Activated T-helper 2 cell treated with anti-CD3 and anti-CD28 coated beads, Interferon-gamma antibody, Interleukin-2, Interleukin-4, amounts not matched to agents 10 μg/mL and 5 μg/mL and 100 μg/mL, durations not matched to agents 14 hours and 24 hours and 36 hours (primary cell): ENCODE results near the gene ABCB6. TPM values are rescaled to one million over a fixed set of nuclear protein-coding genes. Genes with fewer than 3 reads are reported as not detected.
"Not testable (repeated sequence)": the region's sequence is repeated elsewhere in the genome, so short reads cannot be mapped to it uniquely, and the experiment has no call there.

ENCODE experiments used
- DNase-seq: peaks from one replicate; pipeline ENCODE4 v3.0.0; 2021; ENCODE audit warnings: low spot score
- H3K27ac Mint-ChIP-seq: one replicate; pipeline ENCODE4 v1.8.0; 2021; ENCODE audit warnings: mixed read lengths
- H3K27me3 Mint-ChIP-seq: one replicate; pipeline ENCODE4 v1.8.0; 2021; ENCODE audit warnings: low read depth, mixed read lengths
- H3K36me3 Mint-ChIP-seq: one replicate; pipeline ENCODE4 v1.8.0; 2021; ENCODE audit warnings: low read depth, mixed read lengths
- H3K4me1 Mint-ChIP-seq: one replicate; pipeline ENCODE4 v1.8.0; 2021; ENCODE audit warnings: low read depth, mixed read lengths
- H3K4me3 Mint-ChIP-seq: one replicate; pipeline ENCODE4 v1.8.0; 2021; ENCODE audit warnings: low read depth, mild to moderate bottlenecking, moderate library complexity, mixed read lengths
- H3K9me3 Mint-ChIP-seq: one replicate; pipeline ENCODE4 v1.8.0; 2021; ENCODE audit warnings: mixed read lengths
- intact Hi-C: fragments of 100-400 bp; cut with micrococcal nuclease; formaldehyde crosslinking; loops from one replicate; pipeline ENCODE4 v1.15.1; 2023
- total RNA-seq: library from RNA; stranded (reverse); gene quantifications from 2 replicates; pipeline ENCODE4 v1.2.3, GENCODE V29; 2022

ABCB6 gene
- total RNA-seq, result 22.1 and 25.4 TPM in 2 replicates

DNA sequence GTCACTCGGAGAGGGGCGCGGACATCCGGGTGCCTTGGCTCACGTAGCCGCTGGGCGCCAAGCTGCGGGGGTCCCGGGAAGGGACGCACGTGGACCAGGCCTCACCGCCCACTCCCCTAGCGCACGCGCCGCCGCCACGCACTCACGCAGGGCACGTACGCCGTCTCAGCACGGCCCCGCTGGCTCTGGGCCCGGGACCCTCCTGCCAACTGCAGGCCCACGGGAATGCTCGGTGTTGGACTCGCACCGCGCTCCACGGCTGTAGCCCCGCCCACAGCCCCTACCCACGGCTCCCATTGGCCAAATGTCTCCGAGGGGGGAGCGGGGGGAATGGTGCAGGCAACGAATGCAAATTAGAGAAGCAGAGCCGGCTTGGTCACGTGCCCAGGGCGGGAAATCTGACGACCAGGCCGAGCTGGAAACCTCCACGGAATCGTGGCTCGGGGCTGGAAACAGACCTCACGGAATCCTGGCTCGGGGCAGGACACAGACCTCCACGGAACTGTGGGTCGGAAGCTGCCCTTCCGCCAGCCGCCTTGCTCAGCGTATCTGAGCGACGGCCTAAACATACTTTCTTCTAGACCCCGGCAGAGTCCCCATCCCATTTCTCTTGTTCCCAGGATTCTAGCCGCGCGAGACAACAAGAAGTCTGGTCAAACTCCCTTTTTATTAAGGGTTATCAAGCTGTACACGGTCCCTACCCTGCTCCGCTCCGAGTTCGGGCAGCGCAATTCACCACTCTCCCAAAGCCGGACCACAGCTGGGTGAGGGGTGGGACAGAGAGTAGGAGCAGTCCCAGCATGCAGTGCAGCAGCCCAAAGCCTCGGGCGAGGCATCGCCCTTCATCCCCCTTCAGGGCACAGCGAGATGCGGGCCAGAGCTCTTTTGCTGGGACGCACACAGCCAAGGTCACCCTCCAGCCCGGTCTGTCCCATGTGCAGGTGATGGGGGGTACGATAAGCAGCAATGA, at the start of gene ABCB6:
Gene ABCB6, minus strand, starts transcription at position 227 of the 970 bp plus-strand sequence. CDS start 285 bp downstream, outside the sequence.
- H3K4me3 Mint-ChIP-seq, result peak within 1 kb of the TSS; percentile 82
- DNase-seq, result peak; percentile 81
- peak within 1 kb of the TSS; percentile 55 for H3K27ac Mint-ChIP-seq
- no peaks in the 10 kb centered on the region for H3K9me3 Mint-ChIP-seq
- no peaks in the 10 kb centered on the region for H3K27me3 Mint-ChIP-seq
- peaks cover 22% of the 10 kb centered on the region for H3K4me1 Mint-ChIP-seq
- H3K36me3 Mint-ChIP-seq, result peaks cover 67% of the 10 kb centered on the region
- intact Hi-C loops, result loop anchor here (1.0 to 2.0 kb wide), 4 partner anchors 10 to 60 kb away; partner anchors contain the start of genes ANKZF1, ATG9A, CNPPD1 and DNAJB2

DNA sequence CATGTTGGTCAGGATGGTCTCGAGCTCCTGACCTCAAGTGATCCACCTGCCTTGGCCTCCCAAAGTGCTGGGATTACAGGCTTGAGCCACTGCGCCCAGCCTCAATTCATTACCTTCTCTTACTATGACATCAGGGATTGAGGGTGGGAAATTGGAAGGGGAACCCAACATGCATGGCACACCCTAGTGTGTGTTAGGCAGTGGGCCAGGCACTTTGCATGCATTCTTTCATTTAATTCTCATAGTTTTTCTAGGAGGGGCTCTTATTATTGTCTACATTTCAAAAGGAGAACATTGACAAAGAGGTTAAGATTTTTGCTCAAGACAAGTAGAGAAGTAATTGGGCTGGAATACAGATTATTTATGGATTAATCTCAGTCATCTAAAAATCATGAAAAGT, 49.5 kb upstream of the ABCB6 start:
- intact Hi-C loops, result no loop called here
- peaks cover 2% of the 10 kb centered on the region for H3K4me1 Mint-ChIP-seq

DNA sequence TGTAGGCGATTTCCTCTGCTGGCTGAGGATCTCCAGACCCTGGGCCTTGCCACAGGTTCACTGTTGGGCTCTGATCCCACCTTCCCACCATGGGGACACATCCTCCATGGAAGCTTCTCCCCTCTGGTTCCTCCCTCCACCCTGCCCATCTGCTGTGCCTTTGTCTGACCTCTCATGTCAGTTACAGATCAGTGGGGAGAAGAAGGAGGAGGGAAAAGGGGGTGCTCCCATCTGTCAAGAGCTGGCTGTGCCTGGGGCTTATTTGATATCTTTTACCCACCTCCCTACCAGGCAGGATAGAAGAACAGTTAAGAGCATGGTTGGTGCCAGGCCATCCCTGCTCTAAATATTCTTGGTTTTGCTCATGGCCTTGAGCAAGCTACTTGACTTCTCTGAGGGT, 48.1 kb upstream of the ABCB6 start:
- no peak overlapping the region for H3K27ac Mint-ChIP-seq
- intact Hi-C loops, result no loop called here
- H3K36me3 Mint-ChIP-seq, result no peaks in the 10 kb centered on the region
- no peaks in the 10 kb centered on the region for H3K9me3 Mint-ChIP-seq
- no peaks in the 10 kb centered on the region for H3K4me1 Mint-ChIP-seq
- no peak for DNase-seq
- H3K27me3 Mint-ChIP-seq, result peaks cover 2% of the 10 kb centered on the region
- no peak overlapping the region for H3K4me3 Mint-ChIP-seq

More for the DNA sequence above, 49.5 kb upstream of the ABCB6 start:
- Mint-ChIP-seq H3K4me3 (no peak overlapping the region), H3K27ac (no peak overlapping the region), H3K36me3 (no peaks in the 10 kb centered on the region), H3K27me3 (peaks cover 2% of the 10 kb centered on the region), H3K9me3 (no peaks in the 10 kb centered on the region)
- DNase-seq, result no peak

DNA sequence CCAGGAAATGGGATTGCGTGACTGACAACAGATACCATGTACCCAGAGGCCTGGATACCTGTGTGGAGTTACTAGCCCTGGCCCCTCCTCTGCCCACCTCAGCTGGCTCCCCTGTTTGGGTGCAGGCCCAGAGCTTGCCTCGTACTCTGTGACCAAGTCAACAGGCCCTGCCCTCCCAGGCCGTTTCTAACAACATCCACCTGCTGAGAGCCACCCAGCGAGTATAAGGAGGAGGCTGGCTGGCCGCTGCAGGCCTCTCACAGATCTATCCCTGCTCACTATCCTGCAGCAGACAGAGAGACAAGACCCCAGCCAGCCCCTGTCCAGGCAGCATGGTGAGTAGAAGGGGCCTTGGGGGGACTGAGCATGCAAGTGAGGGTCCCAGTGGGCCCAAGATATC, 47.5 kb upstream of the ABCB6 start:
- Mint-ChIP-seq H3K36me3 (no peaks in the 10 kb centered on the region), H3K4me1 (no peaks in the 10 kb centered on the region)
- DNase-seq, result no peak

DNA sequence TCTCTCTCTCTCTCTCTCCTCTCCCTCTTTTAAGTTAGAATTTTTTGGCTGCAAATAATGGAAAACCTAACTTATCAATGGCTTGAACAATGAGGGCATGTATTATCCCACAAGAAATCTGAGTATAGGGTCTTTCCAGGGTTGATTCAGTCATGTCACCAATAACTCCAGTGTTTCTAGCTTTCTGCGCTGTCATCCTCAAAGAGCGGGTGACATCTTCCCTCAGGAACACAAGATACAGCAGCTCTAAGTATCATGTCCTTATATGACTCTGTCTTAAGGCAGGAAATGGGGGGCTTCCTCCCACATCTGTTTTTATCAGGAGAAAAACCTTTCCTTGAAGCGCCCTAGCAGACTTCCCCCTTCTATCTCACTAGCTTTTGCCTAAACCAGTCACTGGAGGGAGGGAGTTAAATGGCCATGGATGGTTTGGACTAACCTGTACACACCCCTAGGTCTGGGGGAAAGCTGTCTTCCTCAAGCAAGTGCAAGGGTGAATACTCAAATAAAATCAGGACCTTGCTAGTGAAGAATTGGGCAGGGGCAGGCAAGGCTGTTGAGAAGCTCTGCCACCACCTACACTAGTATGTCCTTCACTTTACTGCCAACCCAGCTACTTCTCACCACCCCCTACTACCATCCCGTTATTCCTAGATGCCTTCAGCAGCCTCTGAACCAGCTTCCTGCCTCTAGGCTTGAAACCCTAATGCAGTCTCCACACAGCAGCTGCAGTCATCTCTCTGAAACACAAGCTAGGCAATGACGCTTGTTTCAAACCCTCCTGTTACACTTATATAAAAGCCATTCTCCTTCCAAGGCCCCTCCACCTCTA, 42.5 kb upstream of the ABCB6 start:
- Mint-ChIP-seq H3K36me3 (no peaks in the 10 kb centered on the region), H3K4me1 (no peaks in the 10 kb centered on the region), H3K9me3 (no peaks in the 10 kb centered on the region), H3K27ac (no peak overlapping the region), H3K4me3 (no peak overlapping the region), H3K27me3 (peaks cover 13% of the 10 kb centered on the region)
- intact Hi-C loops, result no loop called here
- no peak for DNase-seq

More for the DNA sequence above, 47.5 kb upstream of the ABCB6 start:
- intact Hi-C loops, result no loop called here
- Mint-ChIP-seq H3K27me3 (peaks cover 4% of the 10 kb centered on the region), H3K4me3 (no peak overlapping the region), H3K9me3 (no peaks in the 10 kb centered on the region), H3K27ac (no peak overlapping the region)

DNA sequence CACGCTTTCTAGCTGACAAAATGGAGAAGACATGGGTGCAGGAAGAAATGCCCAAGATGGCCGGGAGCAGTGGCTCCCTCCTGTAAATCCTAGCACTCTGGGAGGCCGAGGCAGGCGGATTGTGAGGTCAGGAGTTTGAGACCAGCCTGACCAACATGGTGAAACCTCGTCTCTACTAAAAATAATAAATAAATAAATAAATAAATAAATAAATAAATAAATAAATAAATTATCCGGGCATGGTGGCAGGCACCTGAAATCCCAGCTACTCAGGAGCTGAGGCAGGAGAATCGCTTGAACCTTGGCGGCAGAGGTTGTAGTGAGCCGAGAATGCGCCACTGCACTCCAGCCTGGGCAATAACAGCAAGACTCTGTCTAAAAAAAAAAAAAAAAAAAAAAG, 40.2 kb upstream of the ABCB6 start:
- Mint-ChIP-seq H3K4me1 (peaks cover 10% of the 10 kb centered on the region), H3K27me3 (peaks cover 13% of the 10 kb centered on the region)
- H3K27ac Mint-ChIP-seq, H3K9me3 Mint-ChIP-seq, H3K4me3 Mint-ChIP-seq, H3K36me3 Mint-ChIP-seq, DNase-seq: not testable (repeated sequence)
- intact Hi-C loops, result loop anchor here (10.0 kb wide), 1 partner anchor 854 kb away; no protein-coding TSS in a partner anchor

DNA sequence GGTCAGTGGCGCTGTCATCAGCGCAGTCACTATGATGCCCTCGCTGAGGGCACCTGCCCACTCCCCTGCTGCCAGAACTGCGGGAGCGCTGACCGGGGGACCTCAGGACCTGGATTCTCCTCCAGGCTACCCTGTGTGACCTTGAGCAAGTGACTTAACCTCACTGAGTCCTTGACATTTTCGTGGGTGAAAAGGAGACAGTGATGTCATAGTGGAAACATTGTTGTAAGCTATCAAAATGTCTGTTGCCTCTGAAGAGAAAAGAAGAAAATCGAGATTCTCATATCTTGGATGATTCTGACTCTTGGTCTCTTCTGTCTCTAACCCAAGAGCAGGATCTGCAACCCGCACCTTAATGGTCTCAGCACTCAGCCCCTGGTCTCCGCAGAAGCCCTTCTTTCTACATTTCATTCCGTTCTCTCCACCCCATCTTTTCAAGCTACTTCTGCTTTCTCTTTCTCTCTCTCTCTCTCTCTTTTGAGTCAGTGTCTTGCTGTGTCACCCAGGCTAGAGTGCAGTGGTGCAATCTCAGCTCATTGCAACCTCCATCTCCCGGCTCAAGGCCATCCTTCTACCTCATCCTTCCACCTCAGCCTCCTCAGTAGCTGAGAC, 35.9 kb upstream of the ABCB6 start:
- peak; percentile 40 for DNase-seq
- H3K4me3 Mint-ChIP-seq, result peak overlapping the region; percentile 77
- H3K4me1 Mint-ChIP-seq, result peaks cover 39% of the 10 kb centered on the region
- peak overlapping the region; percentile 92 for H3K27ac Mint-ChIP-seq
- intact Hi-C loops, result loop anchor here (1.0 to 10.0 kb wide), 2 partner anchors 25 to 850 kb away; partner anchors contain the start of gene DNAJB2
- H3K27me3 Mint-ChIP-seq, result peaks cover 3% of the 10 kb centered on the region
- peaks cover 36% of the 10 kb centered on the region for H3K36me3 Mint-ChIP-seq
- H3K9me3 Mint-ChIP-seq, result no peaks in the 10 kb centered on the region

DNA sequence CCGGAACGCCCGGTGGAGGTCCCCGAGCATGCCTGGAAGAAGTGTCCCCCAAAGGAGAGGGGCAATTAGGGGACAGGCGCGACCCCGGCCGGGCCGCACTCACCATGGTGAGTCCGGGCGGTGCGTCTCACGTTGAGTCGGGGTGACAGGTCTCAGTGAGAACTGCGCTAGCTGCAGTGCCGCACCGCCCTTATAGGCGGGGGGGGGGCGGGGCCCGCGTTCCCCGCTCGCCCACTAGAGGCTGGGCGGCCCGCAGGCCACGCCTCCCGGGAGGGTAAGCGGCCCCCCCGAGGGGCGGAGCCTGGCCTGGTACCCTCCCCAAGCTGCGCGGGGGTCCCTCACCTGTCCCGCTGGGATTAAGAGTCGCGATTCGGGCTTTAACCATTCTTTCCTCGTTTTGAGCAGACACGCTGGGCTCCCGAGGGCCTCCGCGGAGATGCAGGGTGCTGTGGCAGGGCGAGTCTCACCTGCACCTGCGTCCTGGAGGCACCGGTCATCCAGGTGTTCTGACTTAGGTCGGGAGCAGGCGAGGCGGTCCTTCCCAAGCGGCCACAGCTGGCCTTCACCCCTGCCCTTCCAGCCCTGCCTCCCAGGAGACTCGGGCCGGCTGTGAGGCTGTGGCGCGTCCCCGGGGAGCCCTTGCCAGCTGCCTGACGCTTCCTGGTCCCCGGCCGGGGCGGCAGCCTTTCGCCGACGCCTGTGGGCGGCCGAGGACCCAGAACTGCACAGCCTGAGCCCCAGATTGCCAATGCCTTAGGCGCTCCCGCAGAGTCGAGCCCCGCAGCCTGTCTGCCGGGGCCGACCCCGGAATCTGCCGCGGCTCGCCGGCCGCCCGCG, 35.2 kb upstream of the ABCB6 start, which contains the start of gene TUBA4A:
Gene TUBA4A, minus strand, starts transcription at position 166 of the 837 bp plus-strand sequence. Its CDS starts 60 bp downstream, at position 106.
- intact Hi-C loops, result loop anchor here (1.0 to 10.0 kb wide), 9 partner anchors 9 to 849 kb away; partner anchors contain the start of genes ANKZF1, ATG9A, CNPPD1 and DNAJB2

DNA sequence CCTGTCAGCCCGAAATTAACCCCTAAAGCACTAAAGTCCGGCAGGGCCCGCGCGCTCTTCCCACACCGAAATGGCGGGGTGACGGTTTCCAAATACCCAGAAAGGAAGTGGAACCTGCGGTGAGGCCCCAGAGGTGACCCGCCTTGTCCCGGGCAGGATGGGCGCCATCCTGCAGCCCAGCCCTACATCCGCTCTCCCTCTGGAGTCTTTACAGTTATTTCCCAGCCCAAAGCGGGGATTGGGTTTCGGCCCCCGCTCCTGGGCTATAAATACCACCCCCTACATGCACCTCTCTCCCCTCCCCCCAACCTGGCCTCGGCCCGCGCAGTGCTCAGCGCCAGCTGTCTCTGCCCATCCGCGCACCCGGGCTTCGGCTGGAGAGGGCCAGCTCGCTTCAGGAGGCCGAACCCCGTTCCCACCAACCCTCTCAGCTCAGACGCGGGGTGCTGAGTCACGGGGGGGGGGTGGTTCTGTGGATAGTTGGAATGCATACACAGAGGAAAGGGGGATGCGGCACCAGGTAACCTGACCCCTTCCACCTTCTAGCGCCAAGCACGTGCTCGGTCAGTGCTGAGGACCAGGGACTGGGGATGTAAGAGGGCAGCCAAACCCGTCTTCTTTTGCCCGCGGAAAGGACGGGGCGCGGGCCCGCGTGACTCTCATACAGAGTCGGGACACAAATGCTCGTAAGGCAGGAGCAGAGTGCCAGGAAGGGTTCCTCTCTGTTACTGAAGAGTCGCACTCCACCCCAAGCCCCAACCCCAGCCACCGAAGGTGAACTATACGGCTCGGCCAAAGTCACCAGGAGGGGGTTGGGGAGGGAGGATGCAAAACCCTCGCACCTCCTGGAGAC, 34.4 kb upstream of the ABCB6 start, which contains the start of gene TUBA4B:
Gene TUBA4B, plus strand, starts transcription at position 344 of the 853 bp plus-strand sequence. Its CDS starts 165 bp downstream, at position 509.
- Mint-ChIP-seq H3K27ac (peak within 1 kb of the TSS; percentile 92), H3K4me1 (peaks cover 54% of the 10 kb centered on the region), H3K36me3 (peaks cover 51% of the 10 kb centered on the region), H3K27me3 (no peaks in the 10 kb centered on the region), H3K9me3 (no peaks in the 10 kb centered on the region), H3K4me3 (peak within 1 kb of the TSS; percentile 77)
- DNase-seq, result peak; percentile 54
- intact Hi-C loops, result loop anchor here (1.0 to 10.0 kb wide), 8 partner anchors 8 to 848 kb away; partner anchors contain the start of genes ANKZF1, ATG9A, CNPPD1 and GLB1L

More for the DNA sequence above, 35.2 kb upstream of the ABCB6 start, which contains the start of gene TUBA4A:
- H3K4me1 Mint-ChIP-seq, result peaks cover 46% of the 10 kb centered on the region
- peak within 1 kb of the TSS; percentile 77 for H3K4me3 Mint-ChIP-seq
- DNase-seq, result peak; percentile 84
- no peaks in the 10 kb centered on the region for H3K27me3 Mint-ChIP-seq
- peaks cover 43% of the 10 kb centered on the region for H3K36me3 Mint-ChIP-seq
- H3K27ac Mint-ChIP-seq, result peak within 1 kb of the TSS; percentile 92
- H3K9me3 Mint-ChIP-seq, result no peaks in the 10 kb centered on the region

DNA sequence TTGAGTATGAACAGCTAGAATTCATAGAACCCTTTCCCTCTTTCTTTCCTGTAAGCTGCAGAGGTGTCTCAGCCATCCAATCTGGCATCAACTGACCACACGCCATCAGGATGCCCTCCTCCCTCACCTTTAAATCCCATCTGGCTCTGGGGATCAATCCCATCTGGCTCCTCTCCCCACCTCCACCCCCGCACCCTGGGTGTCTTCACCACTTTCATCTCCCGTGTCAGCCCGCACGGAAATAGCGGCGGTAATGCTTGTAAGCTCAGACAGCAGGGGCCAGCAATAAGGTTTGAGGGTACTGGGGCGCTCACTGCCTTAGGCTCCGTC, 33.8 kb upstream of the ABCB6 start:
- Mint-ChIP-seq H3K36me3 (peaks cover 57% of the 10 kb centered on the region), H3K27me3 (no peaks in the 10 kb centered on the region), H3K27ac (peak overlapping the region; percentile 85), H3K9me3 (no peaks in the 10 kb centered on the region), H3K4me3 (peak overlapping the region; percentile 77), H3K4me1 (peaks cover 60% of the 10 kb centered on the region)
- intact Hi-C loops, result loop anchor here (2.0 to 10.0 kb wide), 3 partner anchors 42 to 848 kb away; no protein-coding TSS in a partner anchor
- no peak for DNase-seq
